Endothelial cell of umbilical vein (primary cell): ENCODE data around the gene MICAL3. TPM values are rescaled to one million over a fixed set of nuclear protein-coding genes. Genes with fewer than 3 reads are reported as not detected.

Experiments
- BruUV-seq: library from RNA; stranded (reverse); fragments of 400-500 nt; replicated peaks from 2 replicates; lab custom pipeline; 2021; lab: Mats Ljungman, UMichigan
- CTCF ChIA-PET: fragments of 300-600, 350-600 bp; sonication (Branson Sonifier 250); formaldehyde crosslinking; loops from one replicate; lab custom pipeline; 2021; ENCODE audit warnings: antibody characterized with exemption, inconsistent platforms; lab: Charles Lee
- POLR2A ChIA-PET: fragments of 300-600, 350-600 bp; sonication (Branson Sonifier 250); formaldehyde crosslinking; loops from one replicate; lab custom pipeline; 2021; ENCODE audit warnings: antibody characterized with exemption, inconsistent platforms; lab: Charles Lee
- DNase-seq: peaks from one replicate; pipeline ENCODE4 v3.0.0-alpha.2; 2011; ENCODE audit warnings: low read depth, low spot score
- FAIRE-seq: peaks from 2 replicates; lab custom pipeline; 2011; peaks lifted over from hg19 to GRCh38; lab: Jason Lieb, UNC
- H2AFZ ChIP-seq: 2 replicates; pipeline ENCODE4 v1.6.0; 2012; ENCODE audit warnings: low read depth, low read length, control low read depth, inconsistent platforms
- H3K27ac ChIP-seq: 2 replicates; pipeline ENCODE4 v1.5.1; 2011; ENCODE audit warnings: low read depth, mild to moderate bottlenecking, control low read depth, low read length, moderate library complexity; ENCODE audit not compliant: insufficient read depth
- H3K27me3 ChIP-seq, 2 experiments: 2 replicates each; pipeline versions ENCODE4 v1.6.0 to v1.6.1; 2011; ENCODE audit warnings: low read length in 2 of 2, mixed read lengths in 1 of 2; ENCODE audit not compliant: control insufficient read depth in 2 of 2, insufficient read depth in 2 of 2
- H3K36me3 ChIP-seq, 2 experiments: 2 replicates in 1 of 2; 3 replicates in 1 of 2; pipeline ENCODE4 v1.5.1; 2011; ENCODE audit warnings: low read length in 2 of 2, mild to moderate bottlenecking in 1 of 2, moderate library complexity in 1 of 2; ENCODE audit not compliant: control insufficient read depth in 2 of 2, insufficient read depth in 2 of 2; ENCODE audit errors: extremely low read depth in 1 of 2
- H3K4me1 ChIP-seq: 3 replicates; pipeline ENCODE4 v1.5.1; 2011; ENCODE audit warnings: mild to moderate bottlenecking, low read length; ENCODE audit not compliant: control insufficient read depth, insufficient read depth; ENCODE audit errors: extremely low read depth
- H3K4me2 ChIP-seq: 2 replicates; pipeline ENCODE4 v1.6.1; 2011; ENCODE audit warnings: low read length, control low read depth, mixed read lengths; ENCODE audit not compliant: insufficient read depth
- H3K4me3 ChIP-seq, 3 experiments: fragments of 200-600 bp in 1 of 3; sonication (generic), shearing (Covaris generic) in 1 of 3; replicated peaks in 1 of 3; 2 replicates each; pipeline ENCODE4 v1.5.1; 2011 to 2016; ENCODE audit warnings: control low read depth in 3 of 3, low read length in 3 of 3, mild to moderate bottlenecking in 2 of 3, inconsistent platforms in 1 of 3, low read depth in 1 of 3, moderate library complexity in 1 of 3; ENCODE audit not compliant: insufficient read depth in 1 of 3
- H3K79me2 ChIP-seq: 2 replicates; pipeline ENCODE4 v1.6.0; 2012; ENCODE audit warnings: low read length, inconsistent platforms; ENCODE audit not compliant: control insufficient read depth, insufficient read depth
- H3K9ac ChIP-seq: replicated peaks from 2 replicates; pipeline ENCODE3; 2011; ENCODE audit warnings: low read length, control low read depth; ENCODE audit not compliant: insufficient read depth; ENCODE audit errors: extremely low read depth
- H3K9me1 ChIP-seq: replicated peaks from 3 replicates; pipeline ENCODE4 v1.6.0; 2011; ENCODE audit warnings: mild to moderate bottlenecking, low read length; ENCODE audit not compliant: control insufficient read depth, insufficient read depth; ENCODE audit errors: extremely low read depth
- H3K9me3 ChIP-seq: replicated peaks from 2 replicates; pipeline ENCODE4 v1.5.1; 2012; ENCODE audit warnings: low read length, inconsistent platforms; ENCODE audit not compliant: control insufficient read depth, insufficient read depth
- H4K20me1 ChIP-seq: replicated peaks from 2 replicates; pipeline ENCODE3; 2011; ENCODE audit warnings: mild to moderate bottlenecking, low read length; ENCODE audit not compliant: control insufficient read depth, insufficient read depth; ENCODE audit errors: extremely low read depth
- CTCF ChIP-seq, 2 donors: IDR thresholded peaks; 1 replicate in 1 of 2; 2 replicates in 1 of 2; pipeline ENCODE4 v1.5.1; 2011; ENCODE audit warnings: low read length in 2 of 2, mild to moderate bottlenecking in 2 of 2, moderate library complexity in 2 of 2, control low read depth in 1 of 2, inconsistent platforms in 1 of 2, low read depth in 1 of 2; ENCODE audit not compliant: insufficient read depth in 1 of 2; ENCODE audit errors: extremely low read depth in 1 of 2
- EZH2 ChIP-seq: IDR thresholded peaks from 2 replicates; pipeline ENCODE4 v1.6.1; 2012; ENCODE audit warnings: borderline replicate concordance, low read depth, mild to moderate bottlenecking, moderate library complexity, low read length, inconsistent platforms; ENCODE audit not compliant: severe bottlenecking
- FOS ChIP-seq: IDR thresholded peaks from 2 replicates; pipeline ENCODE4 v1.6.1; 2011; ENCODE audit warnings: mild to moderate bottlenecking, low read length, moderate library complexity, borderline replicate concordance; ENCODE audit not compliant: insufficient read depth
- GATA2 ChIP-seq: IDR thresholded peaks from 2 replicates; pipeline ENCODE4 v1.7.0; 2011; ENCODE audit warnings: low read depth, mild to moderate bottlenecking, moderate library complexity, mixed read lengths, low read length; ENCODE audit not compliant: insufficient read length, insufficient read depth
- JUN ChIP-seq: IDR thresholded peaks from 2 replicates; pipeline ENCODE4 v1.6.1; 2011; ENCODE audit warnings: borderline replicate concordance, low read depth; ENCODE audit not compliant: insufficient read length, insufficient read depth
- MAX ChIP-seq: IDR thresholded peaks from 2 replicates; pipeline ENCODE4 v1.6.1; 2011; ENCODE audit not compliant: insufficient read depth, insufficient read length
- MYC ChIP-seq: IDR thresholded peaks from one replicate; pipeline ENCODE4 v1.6.1; 2011; ENCODE audit warnings: mild to moderate bottlenecking, low read depth, low read length
- POLR2A ChIP-seq: IDR thresholded peaks from 2 replicates; pipeline ENCODE4 v1.6.1; 2012; ENCODE audit warnings: low read depth, mild to moderate bottlenecking, control low read depth, low read length
- POLR2AphosphoS5 ChIP-seq: IDR thresholded peaks from 2 replicates; pipeline ENCODE4 v1.6.1; 2012; ENCODE audit warnings: low read depth, mild to moderate bottlenecking, control low read depth, low read length, moderate library complexity; ENCODE audit not compliant: insufficient read depth
- dilution Hi-C: fragments of 300-500 bp; cut with MboI; formaldehyde crosslinking; loops from one replicate; pipeline ENCODE4 v1.15.0; 2019; ENCODE audit warnings: low sequenced_read_pairs; ENCODE audit not compliant: extremely low pct_ligation_motif_present
- intact Hi-C: fragments of 100-400 bp; cut with micrococcal nuclease; formaldehyde crosslinking; loops from one replicate; pipeline ENCODE4 v1.10.0; 2022
- polyA plus RNA-seq, 4 experiments: library from polyadenylated mRNA; depleted of rRNA in 3 of 4; stranded (reverse) in 3 of 4; unstranded in 1 of 4; fragments of >200 nt; gene quantifications; 2 replicates each; pipeline versions ENCODE4 v1.2.1 to v1.2.3, GENCODE V29; 2011 to 2012; ENCODE audit warnings: missing spikeins in 1 of 4
- total RNA-seq: library from RNA; stranded (reverse); gene quantifications from 2 replicates; pipeline ENCODE4 v1.2.3, GENCODE V29; 2021

MICAL3 gene
- total and polyA plus RNA-seq, 2 donors (not counting 3 experiments of a cell fraction or from before 2014, with no cell fraction given) = 14.5 to 63.7 TPM

GRCh38 chr22:17954860-17955587 is 69.3 kb downstream of the MICAL3 start:
- FAIRE-seq (peak; percentile 70), DNase-seq (no peak)
- no peaks in the 10 kb centered on the region for H3K9me3 ChIP-seq
- H3K9ac ChIP-seq = no peak overlapping the region
- no peaks in the 10 kb centered on the region for H3K36me3 ChIP-seq
- dilution Hi-C loops (no loop called here), intact Hi-C loops (no loop called here)
- no peaks in the 10 kb centered on the region for H3K9me1 ChIP-seq
- no peak overlapping the region for H2AFZ ChIP-seq
- H3K79me2 ChIP-seq = peaks cover 60% of the 10 kb centered on the region
- ChIA-PET CTCF (no interaction called here), POLR2A (no interaction called here)
- H3K27me3 ChIP-seq = no peaks in the 10 kb centered on the region
- TF ChIP-seq CTCF (IDR thresholded peaks at IDR 0.05; ENCODE audit: extremely low read depth in 1 of 2, insufficient read depth in 1 of 2, low read depth in 1 of 2, low read length in 2 of 2) = no peak
- TF ChIP-seq JUN = no peak
- TF ChIP-seq EZH2 = no peak
- TF ChIP-seq FOS = no peak
- no peak for TF ChIP-seq GATA2
- no peak for TF ChIP-seq POLR2A
- no peak for TF ChIP-seq POLR2AphosphoS5
- no peak for TF ChIP-seq MAX
- TF ChIP-seq MYC = no peak
- no peak overlapping the region for H3K27ac ChIP-seq
- H4K20me1 ChIP-seq = no peaks in the 10 kb centered on the region
- BruUV-seq = no TSS peak
- H3K4me1 ChIP-seq = peaks cover 14% of the 10 kb centered on the region
- H3K4me2 ChIP-seq = no peak overlapping the region
- no peak overlapping the region for H3K4me3 ChIP-seq
